ENCODE measurements around the gene APBB2. TPM values are rescaled to one million over a fixed set of nuclear protein-coding genes. Genes with fewer than 3 reads are reported as not detected.

APBB2 gene
- total and polyA plus RNA-seq, 2 experiments from 2014 or later: 24.1 to 61.0 TPM

GRCh38 chr4:41095973-41096372 is 118.4 kb downstream of the APBB2 start:
- 72% methylated on average over 4 of the region's 4 CpGs for WGBS, 2 experiments (ENCODE audit: low coverage in 1 of 2, low lambda C conversion rate in 2 of 2, missing lambda C conversion rate in 2 of 2)
- in situ Hi-C loops (cut with MboI): no loop called here
- TF ChIP-seq EZH2 (IDR thresholded peaks at IDR 0.05; ENCODE audit: insufficient read depth, poor library complexity, severe bottlenecking) (no peak), EZH2phosphoT487 (IDR thresholded peaks at IDR 0.05; ENCODE audit: insufficient read depth, low read depth) (no peak)
- DNase-seq: peak; percentile 62
- Histone ChIP-seq H3F3A (ENCODE audit: insufficient read depth) (peaks cover 24% of the 10 kb centered on the region), H3K9me2 (ENCODE audit: insufficient read depth) (no peaks in the 10 kb centered on the region), H3K4me3 (no peak overlapping the region), H4K20me1 (ENCODE audit: insufficient read depth) (no peaks in the 10 kb centered on the region), H3K27me3 (replicated peaks; ENCODE audit: insufficient read depth) (no peaks in the 10 kb centered on the region), H3K36me3 (ENCODE audit: low read depth) (0 out of 2 replicates have a peak, but pooled peaks cover 8% of the 10 kb centered on the region), H3K27ac (peak overlapping the region; percentile 27; the same call in 1 of the 2 replicates), H3K4me2 (ENCODE audit: unreplicated experiment) (peak overlapping the region; percentile 34), H3K9me3 (ENCODE audit: low read depth) (no peaks in the 10 kb centered on the region), H3K9ac (no peak overlapping the region), H2AFZ (no peak overlapping the region), H3K4me1 (ENCODE audit: insufficient read depth) (peaks cover 10% of the 10 kb centered on the region), H3K79me2 (ENCODE audit: insufficient read depth) (peaks cover 60% of the 10 kb centered on the region)

- Histone ChIP-seq H3K9ac (no peak overlapping the region), H3K9me3 (ENCODE audit: low read depth) (no peaks in the 10 kb centered on the region), H2AFZ (no peak overlapping the region), H3K9me2 (ENCODE audit: insufficient read depth) (no peaks in the 10 kb centered on the region), H4K20me1 (ENCODE audit: insufficient read depth) (no peaks in the 10 kb centered on the region), H3K4me3 (no peak overlapping the region), H3K4me1 (ENCODE audit: insufficient read depth) (peaks cover 10% of the 10 kb centered on the region), H3K79me2 (ENCODE audit: insufficient read depth) (peaks cover 58% of the 10 kb centered on the region), H3K4me2 (ENCODE audit: unreplicated experiment) (peak overlapping the region; percentile 34), H3K27me3 (replicated peaks; ENCODE audit: insufficient read depth) (no peaks in the 10 kb centered on the region), H3K36me3 (ENCODE audit: low read depth) (0 out of 2 replicates have a peak, but pooled peaks cover 8% of the 10 kb centered on the region), H3K27ac (peak overlapping the region; percentile 27; the same call in 1 of the 2 replicates), H3F3A (ENCODE audit: insufficient read depth) (peaks cover 24% of the 10 kb centered on the region)
- 72 to 78% methylated on average over 2 of the region's 2 CpGs for WGBS, 2 experiments (ENCODE audit: low coverage in 1 of 2, low lambda C conversion rate in 2 of 2, missing lambda C conversion rate in 2 of 2)
- in situ Hi-C loops (cut with MboI): no loop called here
- no peak for DNase-seq
- no peak for TF ChIP-seq EZH2 (IDR thresholded peaks at IDR 0.05; ENCODE audit: insufficient read depth, poor library complexity, severe bottlenecking)
- TF ChIP-seq EZH2phosphoT487 (IDR thresholded peaks at IDR 0.05; ENCODE audit: insufficient read depth, low read depth): no peak
Measured at GRCh38 chr4:41095192-41095872, 119.0 kb downstream of the APBB2 start.

- Histone ChIP-seq H3K9ac (no peak overlapping the region), H3K79me2 (ENCODE audit: insufficient read depth) (peaks cover 52% of the 10 kb centered on the region), H3K9me2 (ENCODE audit: insufficient read depth) (no peaks in the 10 kb centered on the region), H3K4me1 (ENCODE audit: insufficient read depth) (peaks cover 10% of the 10 kb centered on the region), H3K9me3 (ENCODE audit: low read depth) (no peaks in the 10 kb centered on the region), H3F3A (ENCODE audit: insufficient read depth) (peaks cover 20% of the 10 kb centered on the region), H2AFZ (no peak overlapping the region), H3K4me3 (no peak overlapping the region), H3K4me2 (ENCODE audit: unreplicated experiment) (no peak overlapping the region), H3K27me3 (replicated peaks; ENCODE audit: insufficient read depth) (no peaks in the 10 kb centered on the region), H3K27ac (no peak overlapping the region), H3K36me3 (ENCODE audit: low read depth) (0 out of 2 replicates have a peak, but pooled peaks cover 3% of the 10 kb centered on the region), H4K20me1 (ENCODE audit: insufficient read depth) (no peaks in the 10 kb centered on the region)
- in situ Hi-C loops (cut with MboI): no loop called here
- no peak for DNase-seq
- 59 to 62% methylated on average over 3 of the region's 3 CpGs for WGBS, 2 experiments (ENCODE audit: low coverage in 1 of 2, low lambda C conversion rate in 2 of 2, missing lambda C conversion rate in 2 of 2)
- TF ChIP-seq EZH2phosphoT487 (IDR thresholded peaks at IDR 0.05; ENCODE audit: insufficient read depth, low read depth): no peak
- no peak for TF ChIP-seq EZH2 (IDR thresholded peaks at IDR 0.05; ENCODE audit: insufficient read depth, poor library complexity, severe bottlenecking)
Measured at GRCh38 chr4:41092128-41092527, 122.2 kb downstream of the APBB2 start.

DNA sequence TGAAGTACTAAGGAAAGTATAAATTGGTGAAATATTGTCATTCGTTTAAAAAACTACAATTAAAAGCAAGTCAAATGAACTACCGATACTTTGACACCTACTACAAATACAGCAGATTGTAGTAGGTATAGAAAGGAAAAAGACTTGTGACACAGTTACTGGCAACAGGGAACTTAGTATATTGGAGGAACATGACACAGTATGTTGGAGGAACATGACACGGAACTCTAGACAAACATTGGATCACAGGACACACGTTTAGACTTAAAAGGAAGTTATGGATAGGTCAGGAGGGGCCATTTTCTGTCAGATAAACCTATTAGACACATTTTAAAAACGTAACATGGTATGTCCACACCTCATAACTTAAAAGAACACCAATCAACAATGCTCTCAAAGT is 132.5 kb downstream of the APBB2 start:
- no peak for DNase-seq
- Histone ChIP-seq H3K4me1 (ENCODE audit: insufficient read depth) (no peaks in the 10 kb centered on the region), H3K9ac (no peak overlapping the region), H3K27ac (no peak overlapping the region), H3K4me2 (ENCODE audit: unreplicated experiment) (no peak overlapping the region), H2AFZ (no peak overlapping the region), H3K79me2 (ENCODE audit: insufficient read depth) (peaks cover 91% of the 10 kb centered on the region), H3K9me2 (ENCODE audit: insufficient read depth) (no peaks in the 10 kb centered on the region), H3K36me3 (ENCODE audit: low read depth) (0 out of 2 replicates have a peak, but pooled peaks cover 10% of the 10 kb centered on the region), H4K20me1 (ENCODE audit: insufficient read depth) (no peaks in the 10 kb centered on the region), H3F3A (ENCODE audit: insufficient read depth) (no peaks in the 10 kb centered on the region), H3K27me3 (replicated peaks; ENCODE audit: insufficient read depth) (no peaks in the 10 kb centered on the region), H3K9me3 (ENCODE audit: low read depth) (no peaks in the 10 kb centered on the region), H3K4me3 (no peak overlapping the region)
- no peak for TF ChIP-seq EZH2phosphoT487 (IDR thresholded peaks at IDR 0.05; ENCODE audit: insufficient read depth, low read depth)
- TF ChIP-seq EZH2 (IDR thresholded peaks at IDR 0.05; ENCODE audit: insufficient read depth, poor library complexity, severe bottlenecking): no peak
- 78 to 81% methylated on average over 5 of the region's 5 CpGs for WGBS, 2 experiments (ENCODE audit: low coverage in 1 of 2, low lambda C conversion rate in 2 of 2, missing lambda C conversion rate in 2 of 2)
- in situ Hi-C loops (cut with MboI): no loop called here
